Measurements from ENCODE around the gene C6orf58. TPM values are rescaled to one million over a fixed set of nuclear protein-coding genes. Genes with fewer than 3 reads are reported as not detected.

Gene C6orf58
- polyA plus RNA-seq, 1 donor from 2014 or later: 0.97 TPM

GRCh38 chr6:127589135-127589534 is 12.2 kb downstream of the C6orf58 start:
- Histone ChIP-seq H3K9me2 (ENCODE audit: insufficient read depth, low read length) (no peaks in the 10 kb centered on the region), H3K9me3 (ENCODE audit: low read length) (no peaks in the 10 kb centered on the region), H2AFZ (ENCODE audit: low read depth, low read length) (no peak overlapping the region), H3K4me2 (ENCODE audit: low read length) (no peak overlapping the region), H4K20me1 (ENCODE audit: insufficient read depth) (no peaks in the 10 kb centered on the region), H3K36me3 (ENCODE audit: insufficient read depth, low read length) (no peaks in the 10 kb centered on the region), H3K27ac (ENCODE audit: low read length) (no peak overlapping the region), H3K27me3 (ENCODE audit: insufficient read depth, low read depth, low read length) (no peaks in the 10 kb centered on the region), H3K9ac (ENCODE audit: low read length) (no peak overlapping the region), H3F3A (ENCODE audit: insufficient read depth, low read length, poor library complexity, severe bottlenecking) (no peaks in the 10 kb centered on the region), H3K4me3 (ENCODE audit: low read length) (no peak overlapping the region), H3K79me2 (replicated peaks; ENCODE audit: insufficient read depth, low read length) (no peaks in the 10 kb centered on the region)
- no peak for TF ChIP-seq MXI1 (conservative IDR thresholded peaks at IDR 0.05; ENCODE audit: poor library complexity, severe bottlenecking)
- no peak for TF ChIP-seq SMC3 (conservative IDR thresholded peaks at IDR 0.05; ENCODE audit: poor library complexity)
- no peak for TF ChIP-seq EZH2 (IDR thresholded peaks at IDR 0.05; ENCODE audit: borderline replicate concordance, insufficient read depth, low read length, poor library complexity, severe bottlenecking)
- TF ChIP-seq RAD21 (conservative IDR thresholded peaks at IDR 0.05): no peak
- no peak for TF ChIP-seq POLR2AphosphoS5 (IDR thresholded peaks at IDR 0.05)
- no peak for TF ChIP-seq CTCF (IDR thresholded peaks at IDR 0.05; ENCODE audit: poor library complexity, severe bottlenecking)
- TF ChIP-seq REST (IDR thresholded peaks at IDR 0.05; ENCODE audit: borderline replicate concordance): no peak
- no peak for TF ChIP-seq TAF1 (IDR thresholded peaks at IDR 0.05; ENCODE audit: low read depth)
- TF ChIP-seq EP300 (conservative IDR thresholded peaks at IDR 0.05; ENCODE audit: poor library complexity, severe bottlenecking): no peak

- H3K9me3 ChIP-seq (ENCODE audit: low read length): no peaks in the 10 kb centered on the region
- H3K27me3 ChIP-seq (ENCODE audit: insufficient read depth, low read depth, low read length): no peaks in the 10 kb centered on the region
- H3K9me2 ChIP-seq (ENCODE audit: insufficient read depth, low read length): no peaks in the 10 kb centered on the region
- H3K27ac ChIP-seq (ENCODE audit: low read length): no peak overlapping the region
- H2AFZ ChIP-seq (ENCODE audit: low read depth, low read length): no peak overlapping the region
- H3K36me3 ChIP-seq (ENCODE audit: insufficient read depth, low read length): no peaks in the 10 kb centered on the region
- TF ChIP-seq CTCF (IDR thresholded peaks at IDR 0.05; ENCODE audit: poor library complexity, severe bottlenecking): no peak
- no peak for TF ChIP-seq MXI1 (conservative IDR thresholded peaks at IDR 0.05; ENCODE audit: poor library complexity, severe bottlenecking)
- TF ChIP-seq TAF1 (IDR thresholded peaks at IDR 0.05; ENCODE audit: low read depth): no peak
- no peak for TF ChIP-seq EZH2 (IDR thresholded peaks at IDR 0.05; ENCODE audit: borderline replicate concordance, insufficient read depth, low read length, poor library complexity, severe bottlenecking)
- no peak for TF ChIP-seq REST (IDR thresholded peaks at IDR 0.05; ENCODE audit: borderline replicate concordance)
- TF ChIP-seq POLR2AphosphoS5 (IDR thresholded peaks at IDR 0.05): no peak
- TF ChIP-seq RAD21 (conservative IDR thresholded peaks at IDR 0.05): no peak
- no peak for TF ChIP-seq SMC3 (conservative IDR thresholded peaks at IDR 0.05; ENCODE audit: poor library complexity)
- no peak for TF ChIP-seq EP300 (conservative IDR thresholded peaks at IDR 0.05; ENCODE audit: poor library complexity, severe bottlenecking)
- H3F3A ChIP-seq (ENCODE audit: insufficient read depth, low read length, poor library complexity, severe bottlenecking): no peaks in the 10 kb centered on the region
- H3K4me2 ChIP-seq (ENCODE audit: low read length): no peak overlapping the region
- H4K20me1 ChIP-seq (ENCODE audit: insufficient read depth): no peaks in the 10 kb centered on the region
- H3K9ac ChIP-seq (ENCODE audit: low read length): no peak overlapping the region
- no peak overlapping the region for H3K4me3 ChIP-seq (ENCODE audit: low read length)
- H3K79me2 ChIP-seq (replicated peaks; ENCODE audit: insufficient read depth, low read length): no peaks in the 10 kb centered on the region
Observed at GRCh38 chr6:127590344-127590743, 13.4 kb downstream of the C6orf58 start.
